IMR-90 (cell line): ENCODE data around the gene ROBO3. TPM values are rescaled to one million over a fixed set of nuclear protein-coding genes. Genes with fewer than 3 reads are reported as not detected.

Experiments
- ATAC-seq: fragments of 200-7000 bp; cut with Tn5 transposase; 2 replicates; pipeline ENCODE4 v1.9.1; 2020; ENCODE audit warnings: low read depth, mild to moderate bottlenecking, moderate library complexity
- BruUV-seq: library from RNA; stranded (reverse); fragments of 400-500 nt; replicated peaks from 2 replicates; lab custom pipeline; 2021; lab: Mats Ljungman, UMichigan
- CTCF ChIA-PET: fragments of 300-600 bp; formaldehyde crosslinking; extraction: SDS; loops from one replicate; lab custom pipeline; 2021; ENCODE audit warnings: antibody characterized with exemption; lab: Yijun Ruan, JAX
- POLR2A ChIA-PET: fragments of 300-600 bp; sonication (Branson Sonifier 250); formaldehyde crosslinking; loops from one replicate; lab custom pipeline; 2022; ENCODE audit warnings: antibody characterized with exemption; ENCODE audit not compliant: unreplicated experiment; lab: Charles Lee
- DNase-seq: peaks from one replicate; pipeline ENCODE4 v3.0.0; 2013
- H2AFZ ChIP-seq: replicated peaks from 2 replicates; pipeline ENCODE3; 2013; ENCODE audit warnings: low read length, mild to moderate bottlenecking; ENCODE audit not compliant: poor library complexity
- H2AK5ac ChIP-seq: 2 replicates; pipeline ENCODE4 v1.6.1; 2013; ENCODE audit warnings: low read depth, low read length, inconsistent platforms
- H2AK9ac ChIP-seq: replicated peaks from 2 replicates; pipeline ENCODE3; 2013; ENCODE audit warnings: mild to moderate bottlenecking, low read depth, low read length, moderate library complexity; ENCODE audit not compliant: poor library complexity
- H2BK120ac ChIP-seq: 2 replicates; pipeline ENCODE4 v1.6.1; 2013; ENCODE audit warnings: low read depth, low read length, inconsistent platforms
- H2BK15ac ChIP-seq: 3 replicates; pipeline ENCODE4 v1.6.1; 2013; ENCODE audit warnings: low read depth, low read length, inconsistent platforms
- H2BK20ac ChIP-seq: 2 replicates; pipeline ENCODE4 v1.6.1; 2013; ENCODE audit warnings: low read depth, mild to moderate bottlenecking, inconsistent platforms, low read length, moderate library complexity
- H2BK5ac ChIP-seq: 2 replicates; pipeline ENCODE4 v1.6.1; 2013; ENCODE audit warnings: mild to moderate bottlenecking, low read depth, low read length, inconsistent platforms; ENCODE audit not compliant: poor library complexity, severe bottlenecking
- H3K14ac ChIP-seq: replicated peaks from 2 replicates; pipeline ENCODE4 v1.6.1; 2013; ENCODE audit warnings: low read depth, low read length, inconsistent platforms
- H3K18ac ChIP-seq: 2 replicates; pipeline ENCODE4 v1.6.1; 2013; ENCODE audit warnings: low read depth, low read length, control low read depth
- H3K23ac ChIP-seq: 2 replicates; pipeline ENCODE4 v1.6.1; 2013; ENCODE audit warnings: low read depth, low read length, inconsistent platforms
- H3K27ac ChIP-seq: 2 replicates; pipeline ENCODE4 v1.5.1; 2013; ENCODE audit warnings: mild to moderate bottlenecking, control low read depth, low read length; ENCODE audit not compliant: insufficient read depth
- H3K27me3 ChIP-seq: 2 replicates; pipeline ENCODE4 v1.6.1; 2013; ENCODE audit warnings: low read length; ENCODE audit not compliant: control insufficient read depth, insufficient read depth
- H3K36me3 ChIP-seq: 2 replicates; pipeline ENCODE4 v1.6.1; 2013; ENCODE audit warnings: low read length, mixed read lengths; ENCODE audit not compliant: control insufficient read depth, insufficient read depth
- H3K4ac ChIP-seq: 2 replicates; pipeline ENCODE4 v1.6.1; 2013; ENCODE audit warnings: low read depth, low read length, inconsistent platforms
- H3K4me1 ChIP-seq: 2 replicates; pipeline ENCODE4 v1.6.1; 2013; ENCODE audit warnings: low read length, mixed read lengths; ENCODE audit not compliant: control insufficient read depth, insufficient read depth
- H3K4me2 ChIP-seq: 2 replicates; pipeline ENCODE4 v1.6.1; 2013; ENCODE audit warnings: low read depth, mild to moderate bottlenecking, control low read depth, low read length, moderate library complexity
- H3K4me3 ChIP-seq: 2 replicates; pipeline ENCODE4 v1.5.1; 2013; ENCODE audit warnings: low read depth, mild to moderate bottlenecking, control low read depth, low read length, moderate library complexity; ENCODE audit not compliant: insufficient read depth
- H3K56ac ChIP-seq: 2 replicates; pipeline ENCODE4 v1.6.1; 2013; ENCODE audit warnings: low read length, inconsistent platforms; ENCODE audit not compliant: insufficient read depth; ENCODE audit errors: extremely low read depth
- H3K79me1 ChIP-seq, 2 experiments: 2 replicates each; pipeline ENCODE4 v1.6.1; 2013; ENCODE audit warnings: low read length in 2 of 2, inconsistent platforms in 1 of 2, low read depth in 1 of 2
- H3K9ac ChIP-seq: 2 replicates; pipeline ENCODE4 v1.6.1; 2013; ENCODE audit warnings: low read depth, low read length, control low read depth
- H3K9me1 ChIP-seq: 2 replicates; pipeline ENCODE4 v1.6.1; 2013; ENCODE audit warnings: low read length, inconsistent platforms; ENCODE audit not compliant: insufficient read depth
- H3K9me3 ChIP-seq: 2 replicates; pipeline ENCODE4 v1.6.1; 2013; ENCODE audit warnings: low read length; ENCODE audit not compliant: control insufficient read depth, insufficient read depth
- H4K20me1 ChIP-seq: 2 replicates; pipeline ENCODE4 v1.6.1; 2013; ENCODE audit warnings: low read length, inconsistent platforms; ENCODE audit not compliant: insufficient read depth
- H4K5ac ChIP-seq: 2 replicates; pipeline ENCODE4 v1.6.1; 2013; ENCODE audit warnings: mild to moderate bottlenecking, low read depth, low read length, control low read depth
- H4K8ac ChIP-seq, 2 experiments: 2 replicates each; pipeline ENCODE4 v1.6.1; 2013; ENCODE audit warnings: low read depth in 2 of 2, low read length in 2 of 2, control low read depth in 1 of 2, inconsistent platforms in 1 of 2
- H4K91ac ChIP-seq: 2 replicates; pipeline ENCODE4 v1.6.1; 2013; ENCODE audit warnings: low read depth, low read length, inconsistent platforms; ENCODE audit not compliant: insufficient read depth
- BHLHE40 ChIP-seq: fragments of 150-350 bp; IDR thresholded peaks from 2 replicates; pipeline ENCODE4 v1.6.1; 2016; ENCODE audit warnings: mild to moderate bottlenecking, low read depth, low read length
- CEBPB ChIP-seq: IDR thresholded peaks from 2 replicates; pipeline ENCODE4 v1.6.1; 2012; ENCODE audit warnings: low read depth, low read length, improper control_type of control experiment
- CHD1 ChIP-seq: IDR thresholded peaks from 2 replicates; pipeline ENCODE4 v1.6.1; 2012; ENCODE audit warnings: low read depth, low read length, improper control_type of control experiment
- CTCF ChIP-seq: conservative IDR thresholded peaks from 2 replicates; pipeline ENCODE4 v1.5.1; 2012; ENCODE audit warnings: mild to moderate bottlenecking, low read depth, low read length, improper control_type of control experiment
- ELK1 ChIP-seq: fragments of 150-350 bp; IDR thresholded peaks from 2 replicates; pipeline ENCODE4 v1.6.1; 2016; ENCODE audit warnings: low read depth, mild to moderate bottlenecking, low read length, moderate library complexity, borderline replicate concordance
- FOS ChIP-seq: fragments of 150-350 bp; IDR thresholded peaks from 2 replicates; pipeline ENCODE4 v1.6.1; 2016; ENCODE audit warnings: low read depth, low read length
- MAFK ChIP-seq: IDR thresholded peaks from 2 replicates; pipeline ENCODE4 v1.6.1; 2012; ENCODE audit warnings: low read depth, low read length, improper control_type of control experiment
- MAZ ChIP-seq: IDR thresholded peaks from 2 replicates; pipeline ENCODE4 v1.6.1; 2012; ENCODE audit warnings: low read depth, mild to moderate bottlenecking, low read length, improper control_type of control experiment, moderate library complexity, borderline replicate concordance
- NFE2L2 ChIP-seq: fragments of 150-350 bp; IDR thresholded peaks from 2 replicates; pipeline ENCODE4 v1.6.1; 2016; ENCODE audit warnings: low read depth, mild to moderate bottlenecking, low read length
- POLR2A ChIP-seq: IDR thresholded peaks from 2 replicates; pipeline ENCODE4 v1.6.1; 2012; ENCODE audit warnings: mild to moderate bottlenecking, low read depth, low read length
- RAD21 ChIP-seq: IDR thresholded peaks from 2 replicates; pipeline ENCODE4 v1.6.1; 2012; ENCODE audit warnings: low read length, improper control_type of control experiment
- RCOR1 ChIP-seq: IDR thresholded peaks from 2 replicates; pipeline ENCODE4 v1.6.1; 2012; ENCODE audit warnings: mild to moderate bottlenecking, low read length, improper control_type of control experiment; ENCODE audit not compliant: insufficient replicate concordance
- SMC3 ChIP-seq: fragments of 150-350 bp; IDR thresholded peaks from 2 replicates; pipeline ENCODE4 v1.6.1; 2016; ENCODE audit warnings: low read depth, mild to moderate bottlenecking, antibody characterized with exemption, low read length, moderate library complexity
- USF2 ChIP-seq: fragments of 150-350 bp; IDR thresholded peaks from 2 replicates; pipeline ENCODE4 v1.6.1; 2017; ENCODE audit warnings: mild to moderate bottlenecking, antibody characterized with exemption, low read length, low read depth
- whole genome bisulfite sequencing, 2 experiments: methylation state at CpG; one replicate each; pipeline versions ENCODE4 v1.1.5 to v1.1.7; 2013; ENCODE audit warnings: missing lambda C conversion rate in 2 of 2; ENCODE audit not compliant: insufficient read length in 1 of 2; ENCODE audit errors: extremely low coverage in 2 of 2; 5-methylcytosine and 5-hydroxymethylcytosine counted together
- dilution Hi-C: fragments of 300-500 bp; cut with HindIII; formaldehyde crosslinking; loops from one replicate; pipeline ENCODE4 v1.14.3; 2018; ENCODE audit warnings: low sequenced_read_pairs; ENCODE audit not compliant: unreplicated experiment
- in situ Hi-C: fragments of 300-500 bp; cut with MboI; formaldehyde crosslinking; loops from 3 replicates; pipeline ENCODE4 v1.14.3; 2019; ENCODE audit warnings: low sequenced_read_pairs, inconsistent platforms, mixed read lengths
- intact Hi-C: fragments of 100-400 bp; cut with micrococcal nuclease; formaldehyde crosslinking; loops from 2 replicates; pipeline ENCODE4 v1.10.0; 2022
- polyA plus RNA-seq, 3 experiments: library from polyadenylated mRNA; depleted of rRNA; stranded (reverse); fragments of >200 nt; gene quantifications; 2 replicates each; pipeline ENCODE4 v1.2.3, GENCODE V29; 2012; ENCODE audit warnings: low replicate concordance in 1 of 3
- total RNA-seq: library from RNA; depleted of rRNA; stranded (reverse); fragments of >200 nt; gene quantifications from 2 replicates; pipeline ENCODE4 v1.2.3, GENCODE V29; 2012

The ROBO3 gene
- total and polyA plus RNA-seq, 2 of the 4 experiments (the other 2 are of a cell fraction) = 12.0 to 54.1 TPM

GRCh38 chr11:124834526-124835180, 30.6 kb upstream of the ROBO3 start:
- BruUV-seq = no TSS peak

More at GRCh38 chr11:124834526-124835180, 30.6 kb upstream of the ROBO3 start:
- Histone ChIP-seq H3K9me1 (no peaks in the 10 kb centered on the region), H2BK15ac (no peak overlapping the region), H3K56ac (no peak overlapping the region), H3K23ac (no peak overlapping the region), H4K5ac (no peak overlapping the region), H2BK120ac (no peak overlapping the region), H3K9ac (no peak overlapping the region), H2BK5ac (no peak overlapping the region), H3K4me2 (no peak overlapping the region), H2AK5ac (no peak overlapping the region), H4K8ac (no peak overlapping the region), H3K27ac (no peak overlapping the region), H2BK20ac (no peak overlapping the region), H3K4me3 (no peak overlapping the region), H3K4me1 (no peaks in the 10 kb centered on the region), H2AK9ac (no peak overlapping the region), H3K18ac (no peak overlapping the region), H3K4ac (no peak overlapping the region), H3K14ac (no peak overlapping the region), H3K9me3 (no peaks in the 10 kb centered on the region), H3K79me1 (no peaks in the 10 kb centered on the region), H2AFZ (no peak overlapping the region), H4K20me1 (no peaks in the 10 kb centered on the region), H3K36me3 (no peaks in the 10 kb centered on the region), H4K91ac (no peak overlapping the region), H3K27me3 (peaks cover 39% of the 10 kb centered on the region)
- dilution Hi-C loops = no loop called here
- intact Hi-C loops = loop anchor here (2.0 kb wide), 1 partner anchor 76 kb away; no protein-coding TSS in a partner anchor
- TF ChIP-seq ELK1 = no peak
- TF ChIP-seq NFE2L2 = no peak
- TF ChIP-seq RAD21 = no peak
- no peak for TF ChIP-seq MAZ
- TF ChIP-seq RCOR1 = no peak
- TF ChIP-seq CHD1 = no peak
- no peak for TF ChIP-seq POLR2A
- no peak for TF ChIP-seq SMC3
- no peak for TF ChIP-seq CTCF
- no peak for TF ChIP-seq MAFK
- TF ChIP-seq BHLHE40 = no peak
- no peak for TF ChIP-seq CEBPB
- no peak for TF ChIP-seq FOS
- no peak for TF ChIP-seq USF2
- in situ Hi-C loops = loop anchor here (10.0 kb wide), 2 partner anchors 70 to 190 kb away; partner anchors contain the start of gene ESAM
- ChIA-PET CTCF (interaction anchor here (0.5 to 0.6 kb wide), 2 partner anchors 20 to 71 kb away, joined by 3 to 4 read pairs; no protein-coding TSS in a partner anchor), POLR2A (no interaction called here)
- no CpG with 5 or more reads among the region's 3 CpGs for WGBS, 2 experiments
- DNase-seq = no peak
- no peak for ATAC-seq
